ENCODE measurements around the gene CRHR1.

The CRHR1 gene

GRCh38 chr17:45818041-45818440 lies 33.9 kb downstream of the CRHR1 start:
- no peak overlapping the region for H3K9ac ChIP-seq (ENCODE audit: insufficient read length, low read depth)
- no peaks in the 10 kb centered on the region for H3K36me3 ChIP-seq (ENCODE audit: insufficient read depth, insufficient read length, low read length)
- TF ChIP-seq YY1 (IDR thresholded peaks at IDR 0.05; ENCODE audit: insufficient read depth, insufficient read length): no peak
- H3K9me3 ChIP-seq (ENCODE audit: insufficient read depth, low read length): no peaks in the 10 kb centered on the region
- DNase-seq (ENCODE audit: low read depth, low spot score): no peak
- no peak overlapping the region for H3K4me3 ChIP-seq (ENCODE audit: insufficient read length, low read depth)
- peaks cover 12% of the 10 kb centered on the region for H3K27me3 ChIP-seq (ENCODE audit: insufficient read depth, insufficient read length)
- peaks cover 5% of the 10 kb centered on the region for H3K4me1 ChIP-seq (ENCODE audit: insufficient read depth, insufficient read length)

GRCh38 chr17:45818699-45819098 lies 34.6 kb downstream of the CRHR1 start:
- peaks cover 1% of the 10 kb centered on the region for H3K4me1 ChIP-seq (ENCODE audit: insufficient read depth, insufficient read length)
- TF ChIP-seq YY1 (IDR thresholded peaks at IDR 0.05; ENCODE audit: insufficient read depth, insufficient read length) (no peak), ZNF274 (IDR thresholded peaks at IDR 0.05; ENCODE audit: low read depth, low read length) (no peak), SUZ12 (IDR thresholded peaks at IDR 0.05; ENCODE audit: extremely low read depth, insufficient read depth, insufficient read length) (no peak)
- peaks cover 9% of the 10 kb centered on the region for H3K27me3 ChIP-seq (ENCODE audit: insufficient read depth, insufficient read length)
- H3K9me3 ChIP-seq (ENCODE audit: insufficient read depth, low read length): no peaks in the 10 kb centered on the region
- no peaks in the 10 kb centered on the region for H3K36me3 ChIP-seq (ENCODE audit: insufficient read depth, insufficient read length, low read length)
- H3K9ac ChIP-seq (ENCODE audit: insufficient read length, low read depth): no peak overlapping the region
- DNase-seq (ENCODE audit: low read depth, low spot score): no peak
- H3K4me3 ChIP-seq (ENCODE audit: insufficient read length, low read depth): no peak overlapping the region

- Histone ChIP-seq H3K4me3 (ENCODE audit: insufficient read length, low read depth) (no peak overlapping the region), H3K4me1 (ENCODE audit: insufficient read depth, insufficient read length) (peaks cover 7% of the 10 kb centered on the region), H3K36me3 (ENCODE audit: insufficient read depth, insufficient read length, low read length) (no peaks in the 10 kb centered on the region), H3K9ac (ENCODE audit: insufficient read length, low read depth) (no peak overlapping the region), H3K9me3 (ENCODE audit: insufficient read depth, low read length) (no peaks in the 10 kb centered on the region), H3K27me3 (ENCODE audit: insufficient read depth, insufficient read length) (no peaks in the 10 kb centered on the region)
- no peak for DNase-seq (ENCODE audit: low read depth, low spot score)
- TF ChIP-seq YY1 (IDR thresholded peaks at IDR 0.05; ENCODE audit: insufficient read depth, insufficient read length) (no peak), SUZ12 (IDR thresholded peaks at IDR 0.05; ENCODE audit: extremely low read depth, insufficient read depth, insufficient read length) (no peak), ZNF274 (IDR thresholded peaks at IDR 0.05; ENCODE audit: low read depth, low read length) (no peak)
Measured at GRCh38 chr17:45819632-45820031, 35.5 kb downstream of the CRHR1 start.

- no peaks in the 10 kb centered on the region for H3K36me3 ChIP-seq (ENCODE audit: insufficient read depth, insufficient read length, low read length)
- peaks cover 11% of the 10 kb centered on the region for H3K4me1 ChIP-seq (ENCODE audit: insufficient read depth, insufficient read length)
- TF ChIP-seq ZNF274 (IDR thresholded peaks at IDR 0.05; ENCODE audit: low read depth, low read length): no peak
- no peaks in the 10 kb centered on the region for H3K27me3 ChIP-seq (ENCODE audit: insufficient read depth, insufficient read length)
- DNase-seq (ENCODE audit: low read depth, low spot score): no peak
- H3K9me3 ChIP-seq (ENCODE audit: insufficient read depth, low read length): no peaks in the 10 kb centered on the region
- no peak overlapping the region for H3K4me3 ChIP-seq (ENCODE audit: insufficient read length, low read depth)
- no peak overlapping the region for H3K9ac ChIP-seq (ENCODE audit: insufficient read length, low read depth)
Measured at GRCh38 chr17:45820052-45820780, 36.1 kb downstream of the CRHR1 start.

DNA sequence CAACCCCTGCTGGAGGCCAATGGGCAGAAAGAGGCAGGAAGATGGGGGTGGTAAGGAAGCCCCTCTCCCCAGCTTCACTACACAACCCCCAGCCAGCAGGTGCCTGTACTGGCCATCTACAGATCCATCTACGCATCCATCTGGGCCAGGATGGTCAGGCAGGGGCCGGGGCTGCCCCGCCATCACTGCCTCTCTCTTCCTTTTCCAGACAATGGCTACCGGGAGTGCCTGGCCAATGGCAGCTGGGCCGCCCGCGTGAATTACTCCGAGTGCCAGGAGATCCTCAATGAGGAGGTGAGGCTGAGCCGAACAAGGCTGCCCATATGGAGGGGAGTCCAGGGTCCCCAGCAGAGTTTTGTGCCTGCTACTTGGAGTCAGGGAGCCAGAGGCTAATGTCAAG lies 37.0 kb downstream of the CRHR1 start:
- no peak for DNase-seq (ENCODE audit: low read depth, low spot score)
- Histone ChIP-seq H3K36me3 (ENCODE audit: insufficient read depth, insufficient read length, low read length) (no peaks in the 10 kb centered on the region), H3K4me1 (ENCODE audit: insufficient read depth, insufficient read length) (peaks cover 14% of the 10 kb centered on the region), H3K9ac (ENCODE audit: insufficient read length, low read depth) (no peak overlapping the region), H3K4me3 (ENCODE audit: insufficient read length, low read depth) (no peak overlapping the region), H3K9me3 (ENCODE audit: insufficient read depth, low read length) (no peaks in the 10 kb centered on the region), H3K27me3 (ENCODE audit: insufficient read depth, insufficient read length) (no peaks in the 10 kb centered on the region)
- TF ChIP-seq SUZ12 (IDR thresholded peaks at IDR 0.05; ENCODE audit: extremely low read depth, insufficient read depth, insufficient read length) (no peak), YY1 (IDR thresholded peaks at IDR 0.05; ENCODE audit: insufficient read depth, insufficient read length) (no peak), ZNF274 (IDR thresholded peaks at IDR 0.05; ENCODE audit: low read depth, low read length) (no peak)

- peaks cover 14% of the 10 kb centered on the region for H3K4me1 ChIP-seq (ENCODE audit: insufficient read depth, insufficient read length)
- H3K9me3 ChIP-seq (ENCODE audit: insufficient read depth, low read length): no peaks in the 10 kb centered on the region
- no peak overlapping the region for H3K4me3 ChIP-seq (ENCODE audit: insufficient read length, low read depth)
- H3K36me3 ChIP-seq (ENCODE audit: insufficient read depth, insufficient read length, low read length): no peaks in the 10 kb centered on the region
- H3K27me3 ChIP-seq (ENCODE audit: insufficient read depth, insufficient read length): no peaks in the 10 kb centered on the region
- no peak for TF ChIP-seq ZNF274 (IDR thresholded peaks at IDR 0.05; ENCODE audit: low read depth, low read length)
- no peak for TF ChIP-seq SUZ12 (IDR thresholded peaks at IDR 0.05; ENCODE audit: extremely low read depth, insufficient read depth, insufficient read length)
- no peak for TF ChIP-seq YY1 (IDR thresholded peaks at IDR 0.05; ENCODE audit: insufficient read depth, insufficient read length)
- DNase-seq (ENCODE audit: low read depth, low spot score): no peak
- no peak overlapping the region for H3K9ac ChIP-seq (ENCODE audit: insufficient read length, low read depth)
Measured at GRCh38 chr17:45823598-45823997, 39.5 kb downstream of the CRHR1 start.

GRCh38 chr17:45824475-45824874 lies 40.4 kb downstream of the CRHR1 start:
- no peak for DNase-seq (ENCODE audit: low read depth, low spot score)
- Histone ChIP-seq H3K4me3 (ENCODE audit: insufficient read length, low read depth) (no peak overlapping the region), H3K36me3 (ENCODE audit: insufficient read depth, insufficient read length, low read length) (no peaks in the 10 kb centered on the region), H3K27me3 (ENCODE audit: insufficient read depth, insufficient read length) (no peaks in the 10 kb centered on the region), H3K9ac (ENCODE audit: insufficient read length, low read depth) (no peak overlapping the region), H3K9me3 (ENCODE audit: insufficient read depth, low read length) (no peaks in the 10 kb centered on the region), H3K4me1 (ENCODE audit: insufficient read depth, insufficient read length) (peaks cover 17% of the 10 kb centered on the region)
- no peak for TF ChIP-seq SUZ12 (IDR thresholded peaks at IDR 0.05; ENCODE audit: extremely low read depth, insufficient read depth, insufficient read length)
- no peak for TF ChIP-seq ZNF274 (IDR thresholded peaks at IDR 0.05; ENCODE audit: low read depth, low read length)
- no peak for TF ChIP-seq YY1 (IDR thresholded peaks at IDR 0.05; ENCODE audit: insufficient read depth, insufficient read length)
